ENCODE results near the gene UBE2C.

UBE2C gene

GRCh38 chr20:45776931-45777330, 35.5 kb upstream of the UBE2C start (continued):
- TF ChIP-seq POU6F1 (CRISPR knock-in tag; IDR thresholded peaks at IDR 0.05; ENCODE audit: borderline replicate concordance, low read depth): no peak
- no peak for TF ChIP-seq SNAI2 (CRISPR knock-in tag; IDR thresholded peaks at IDR 0.05)

- TF ChIP-seq ISL1 (CRISPR knock-in tag; IDR thresholded peaks at IDR 0.05): peak; percentile 53; the same call in 1 of the 2 replicates
- no peak for TF ChIP-seq TCF4 (CRISPR knock-in tag; IDR thresholded peaks at IDR 0.05; ENCODE audit: borderline replicate concordance)
- ATAC-seq: peak; percentile 90
These were observed 33.2 kb upstream of the UBE2C start for GRCh38 chr20:45779011-45779915.

- no peak for ATAC-seq
- no peak for TF ChIP-seq ISL1 (CRISPR knock-in tag; IDR thresholded peaks at IDR 0.05)
- no peak for TF ChIP-seq TOX (CRISPR knock-in tag; IDR thresholded peaks at IDR 0.05; ENCODE audit: borderline replicate concordance)
- no peak for TF ChIP-seq ZC3H10 (CRISPR knock-in tag; IDR thresholded peaks at IDR 0.05)
- TF ChIP-seq SNAI2 (CRISPR knock-in tag; IDR thresholded peaks at IDR 0.05): no peak
- TF ChIP-seq CREB5 (CRISPR knock-in tag; IDR thresholded peaks at IDR 0.05; ENCODE audit: low read depth): no peak
- no peak for TF ChIP-seq POU6F1 (CRISPR knock-in tag; IDR thresholded peaks at IDR 0.05; ENCODE audit: borderline replicate concordance, low read depth)
- no peak for TF ChIP-seq PPARA (CRISPR knock-in tag; IDR thresholded peaks at IDR 0.05; ENCODE audit: borderline replicate concordance)
- TF ChIP-seq ZNF70 (CRISPR knock-in tag; IDR thresholded peaks at IDR 0.05): no peak
- no peak for TF ChIP-seq RARB (CRISPR knock-in tag; IDR thresholded peaks at IDR 0.05)
- TF ChIP-seq ZNF8 (CRISPR knock-in tag; IDR thresholded peaks at IDR 0.05): no peak
These were observed 32.3 kb upstream of the UBE2C start for GRCh38 chr20:45780159-45780558.

GRCh38 chr20:45781391-45781931, 31.0 kb upstream of the UBE2C start:
- TF ChIP-seq ISL1 (CRISPR knock-in tag; IDR thresholded peaks at IDR 0.05) (peak; percentile 37), ESRRG (CRISPR knock-in tag; IDR thresholded peaks at IDR 0.05) (no peak)
- ATAC-seq: peak; percentile 54

- TF ChIP-seq PATZ1 (CRISPR knock-in tag; IDR thresholded peaks at IDR 0.05; ENCODE audit: borderline replicate concordance) (no peak), CSDC2 (CRISPR knock-in tag; IDR thresholded peaks at IDR 0.05) (no peak), CSRNP3 (CRISPR knock-in tag; IDR thresholded peaks at IDR 0.05) (no peak)
- ATAC-seq: no peak
These were observed 29.6 kb upstream of the UBE2C start for GRCh38 chr20:45782890-45783289.

Data from SK-N-SH treated with all-trans-retinoic acid at 6 μM for 48 hours (cell line).